ENCODE results near the gene CYTH2. TPM values are rescaled to one million over a fixed set of nuclear protein-coding genes. Genes with fewer than 3 reads are reported as not detected.

The CYTH2 gene
- total and polyA plus RNA-seq, 2 experiments from 2014 or later = 41.1 to 60.4 TPM

DNA sequence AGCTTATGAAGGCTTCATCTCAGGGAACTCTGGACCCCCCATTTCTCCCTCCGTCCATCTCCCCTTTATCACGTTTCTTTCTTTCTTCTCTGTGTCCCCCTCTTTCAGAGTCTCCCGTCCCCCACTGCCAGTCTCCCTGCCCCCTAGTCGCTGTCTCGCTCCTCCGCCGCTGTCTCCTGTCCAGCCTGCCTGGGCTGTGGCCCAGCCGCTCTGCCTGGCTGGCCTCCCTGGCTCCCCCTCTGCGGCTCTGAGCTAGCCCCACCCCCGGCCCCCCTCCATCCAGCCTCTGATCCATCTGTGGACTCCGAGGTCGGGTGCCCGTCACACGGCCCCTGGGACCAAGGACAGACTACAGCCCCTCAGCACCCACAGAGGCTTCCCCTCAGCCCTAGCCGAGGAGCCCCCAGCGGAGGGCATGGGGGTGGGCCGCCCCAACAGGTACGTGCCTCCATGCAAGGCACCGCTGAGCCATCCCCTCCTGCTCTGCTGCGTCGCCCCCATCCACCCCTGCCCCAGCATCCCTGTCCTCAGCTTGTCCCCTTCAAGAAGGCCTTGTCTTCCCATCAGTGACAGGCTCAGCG is 14.9 kb upstream of the CYTH2 start:
- H3K27ac Mint-ChIP-seq = no peak overlapping the region
- Histone ChIP-seq H4K20me1 (replicated peaks; ENCODE audit: insufficient read depth) (peaks cover 6% of the 10 kb centered on the region), H3K79me2 (replicated peaks; ENCODE audit: insufficient read depth) (peaks cover 2% of the 10 kb centered on the region; the same call in 1 of the 2 replicates)

More for the DNA sequence above, 14.9 kb upstream of the CYTH2 start:
- H3K27me3 ChIP-seq (ENCODE audit: insufficient read depth) = no peaks in the 10 kb centered on the region
- H3K36me3 ChIP-seq (ENCODE audit: insufficient read depth) = peaks cover 10% of the 10 kb centered on the region
- Mint-ChIP-seq H3K36me3 (ENCODE audit: low read depth) (peaks cover 72% of the 10 kb centered on the region), H3K4me1 (no peaks in the 10 kb centered on the region; the same call in 2 of the 3 replicates), H3K4me3 (no peak overlapping the region), H3K9me3 (no peaks in the 10 kb centered on the region), H3K27me3 (ENCODE audit: insufficient read depth, low read depth, poor library complexity) (no peaks in the 10 kb centered on the region)
- no peak overlapping the region for H3K4me3 ChIP-seq
- peaks cover 2% of the 10 kb centered on the region; the same call in 1 of the 2 replicates for H3F3A ChIP-seq (replicated peaks; ENCODE audit: low read depth)
- DNase-seq (ENCODE audit: low spot score) (no peak), ATAC-seq (no peak)
- TF ChIP-seq ZNF331 (CRISPR knock-in tag; IDR thresholded peaks at IDR 0.05; ENCODE audit: low read depth) = no peak
- TF ChIP-seq, protein P1, sequence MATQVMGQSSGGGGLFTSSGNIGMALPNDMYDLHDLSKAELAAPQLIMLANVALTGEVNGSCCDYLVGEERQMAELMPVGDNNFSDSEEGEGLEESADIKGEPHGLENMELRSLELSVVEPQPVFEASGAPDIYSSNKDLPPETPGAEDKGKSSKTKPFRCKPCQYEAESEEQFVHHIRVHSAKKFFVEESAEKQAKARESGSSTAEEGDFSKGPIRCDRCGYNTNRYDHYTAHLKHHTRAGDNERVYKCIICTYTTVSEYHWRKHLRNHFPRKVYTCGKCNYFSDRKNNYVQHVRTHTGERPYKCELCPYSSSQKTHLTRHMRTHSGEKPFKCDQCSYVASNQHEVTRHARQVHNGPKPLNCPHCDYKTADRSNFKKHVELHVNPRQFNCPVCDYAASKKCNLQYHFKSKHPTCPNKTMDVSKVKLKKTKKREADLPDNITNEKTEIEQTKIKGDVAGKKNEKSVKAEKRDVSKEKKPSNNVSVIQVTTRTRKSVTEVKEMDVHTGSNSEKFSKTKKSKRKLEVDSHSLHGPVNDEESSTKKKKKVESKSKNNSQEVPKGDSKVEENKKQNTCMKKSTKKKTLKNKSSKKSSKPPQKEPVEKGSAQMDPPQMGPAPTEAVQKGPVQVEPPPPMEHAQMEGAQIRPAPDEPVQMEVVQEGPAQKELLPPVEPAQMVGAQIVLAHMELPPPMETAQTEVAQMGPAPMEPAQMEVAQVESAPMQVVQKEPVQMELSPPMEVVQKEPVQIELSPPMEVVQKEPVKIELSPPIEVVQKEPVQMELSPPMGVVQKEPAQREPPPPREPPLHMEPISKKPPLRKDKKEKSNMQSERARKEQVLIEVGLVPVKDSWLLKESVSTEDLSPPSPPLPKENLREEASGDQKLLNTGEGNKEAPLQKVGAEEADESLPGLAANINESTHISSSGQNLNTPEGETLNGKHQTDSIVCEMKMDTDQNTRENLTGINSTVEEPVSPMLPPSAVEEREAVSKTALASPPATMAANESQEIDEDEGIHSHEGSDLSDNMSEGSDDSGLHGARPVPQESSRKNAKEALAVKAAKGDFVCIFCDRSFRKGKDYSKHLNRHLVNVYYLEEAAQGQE (IDR thresholded peaks at IDR 0.05; ENCODE audit: unreplicated experiment) = no peak
- no peak for TF ChIP-seq ZNF114 (CRISPR knock-in tag; IDR thresholded peaks at IDR 0.05)
- TF ChIP-seq STAT1 (IDR thresholded peaks at IDR 0.05; ENCODE audit: unreplicated experiment) = no peak
- TF ChIP-seq, protein P2, sequence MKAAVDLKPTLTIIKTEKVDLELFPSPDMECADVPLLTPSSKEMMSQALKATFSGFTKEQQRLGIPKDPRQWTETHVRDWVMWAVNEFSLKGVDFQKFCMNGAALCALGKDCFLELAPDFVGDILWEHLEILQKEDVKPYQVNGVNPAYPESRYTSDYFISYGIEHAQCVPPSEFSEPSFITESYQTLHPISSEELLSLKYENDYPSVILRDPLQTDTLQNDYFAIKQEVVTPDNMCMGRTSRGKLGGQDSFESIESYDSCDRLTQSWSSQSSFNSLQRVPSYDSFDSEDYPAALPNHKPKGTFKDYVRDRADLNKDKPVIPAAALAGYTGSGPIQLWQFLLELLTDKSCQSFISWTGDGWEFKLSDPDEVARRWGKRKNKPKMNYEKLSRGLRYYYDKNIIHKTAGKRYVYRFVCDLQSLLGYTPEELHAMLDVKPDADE (IDR thresholded peaks at IDR 0.05) = no peak
- TF ChIP-seq POLR2AphosphoS5 (IDR thresholded peaks at IDR 0.05; ENCODE audit: low read depth) = no peak
- no peak for TF ChIP-seq NANOG (IDR thresholded peaks at IDR 0.05; ENCODE audit: borderline replicate concordance)
- TF ChIP-seq, protein P3, sequence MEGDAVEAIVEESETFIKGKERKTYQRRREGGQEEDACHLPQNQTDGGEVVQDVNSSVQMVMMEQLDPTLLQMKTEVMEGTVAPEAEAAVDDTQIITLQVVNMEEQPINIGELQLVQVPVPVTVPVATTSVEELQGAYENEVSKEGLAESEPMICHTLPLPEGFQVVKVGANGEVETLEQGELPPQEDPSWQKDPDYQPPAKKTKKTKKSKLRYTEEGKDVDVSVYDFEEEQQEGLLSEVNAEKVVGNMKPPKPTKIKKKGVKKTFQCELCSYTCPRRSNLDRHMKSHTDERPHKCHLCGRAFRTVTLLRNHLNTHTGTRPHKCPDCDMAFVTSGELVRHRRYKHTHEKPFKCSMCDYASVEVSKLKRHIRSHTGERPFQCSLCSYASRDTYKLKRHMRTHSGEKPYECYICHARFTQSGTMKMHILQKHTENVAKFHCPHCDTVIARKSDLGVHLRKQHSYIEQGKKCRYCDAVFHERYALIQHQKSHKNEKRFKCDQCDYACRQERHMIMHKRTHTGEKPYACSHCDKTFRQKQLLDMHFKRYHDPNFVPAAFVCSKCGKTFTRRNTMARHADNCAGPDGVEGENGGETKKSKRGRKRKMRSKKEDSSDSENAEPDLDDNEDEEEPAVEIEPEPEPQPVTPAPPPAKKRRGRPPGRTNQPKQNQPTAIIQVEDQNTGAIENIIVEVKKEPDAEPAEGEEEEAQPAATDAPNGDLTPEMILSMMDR (conservative IDR thresholded peaks at IDR 0.05; ENCODE audit: low read depth in 2 of 2) = no peak
- TF ChIP-seq, protein P4, sequence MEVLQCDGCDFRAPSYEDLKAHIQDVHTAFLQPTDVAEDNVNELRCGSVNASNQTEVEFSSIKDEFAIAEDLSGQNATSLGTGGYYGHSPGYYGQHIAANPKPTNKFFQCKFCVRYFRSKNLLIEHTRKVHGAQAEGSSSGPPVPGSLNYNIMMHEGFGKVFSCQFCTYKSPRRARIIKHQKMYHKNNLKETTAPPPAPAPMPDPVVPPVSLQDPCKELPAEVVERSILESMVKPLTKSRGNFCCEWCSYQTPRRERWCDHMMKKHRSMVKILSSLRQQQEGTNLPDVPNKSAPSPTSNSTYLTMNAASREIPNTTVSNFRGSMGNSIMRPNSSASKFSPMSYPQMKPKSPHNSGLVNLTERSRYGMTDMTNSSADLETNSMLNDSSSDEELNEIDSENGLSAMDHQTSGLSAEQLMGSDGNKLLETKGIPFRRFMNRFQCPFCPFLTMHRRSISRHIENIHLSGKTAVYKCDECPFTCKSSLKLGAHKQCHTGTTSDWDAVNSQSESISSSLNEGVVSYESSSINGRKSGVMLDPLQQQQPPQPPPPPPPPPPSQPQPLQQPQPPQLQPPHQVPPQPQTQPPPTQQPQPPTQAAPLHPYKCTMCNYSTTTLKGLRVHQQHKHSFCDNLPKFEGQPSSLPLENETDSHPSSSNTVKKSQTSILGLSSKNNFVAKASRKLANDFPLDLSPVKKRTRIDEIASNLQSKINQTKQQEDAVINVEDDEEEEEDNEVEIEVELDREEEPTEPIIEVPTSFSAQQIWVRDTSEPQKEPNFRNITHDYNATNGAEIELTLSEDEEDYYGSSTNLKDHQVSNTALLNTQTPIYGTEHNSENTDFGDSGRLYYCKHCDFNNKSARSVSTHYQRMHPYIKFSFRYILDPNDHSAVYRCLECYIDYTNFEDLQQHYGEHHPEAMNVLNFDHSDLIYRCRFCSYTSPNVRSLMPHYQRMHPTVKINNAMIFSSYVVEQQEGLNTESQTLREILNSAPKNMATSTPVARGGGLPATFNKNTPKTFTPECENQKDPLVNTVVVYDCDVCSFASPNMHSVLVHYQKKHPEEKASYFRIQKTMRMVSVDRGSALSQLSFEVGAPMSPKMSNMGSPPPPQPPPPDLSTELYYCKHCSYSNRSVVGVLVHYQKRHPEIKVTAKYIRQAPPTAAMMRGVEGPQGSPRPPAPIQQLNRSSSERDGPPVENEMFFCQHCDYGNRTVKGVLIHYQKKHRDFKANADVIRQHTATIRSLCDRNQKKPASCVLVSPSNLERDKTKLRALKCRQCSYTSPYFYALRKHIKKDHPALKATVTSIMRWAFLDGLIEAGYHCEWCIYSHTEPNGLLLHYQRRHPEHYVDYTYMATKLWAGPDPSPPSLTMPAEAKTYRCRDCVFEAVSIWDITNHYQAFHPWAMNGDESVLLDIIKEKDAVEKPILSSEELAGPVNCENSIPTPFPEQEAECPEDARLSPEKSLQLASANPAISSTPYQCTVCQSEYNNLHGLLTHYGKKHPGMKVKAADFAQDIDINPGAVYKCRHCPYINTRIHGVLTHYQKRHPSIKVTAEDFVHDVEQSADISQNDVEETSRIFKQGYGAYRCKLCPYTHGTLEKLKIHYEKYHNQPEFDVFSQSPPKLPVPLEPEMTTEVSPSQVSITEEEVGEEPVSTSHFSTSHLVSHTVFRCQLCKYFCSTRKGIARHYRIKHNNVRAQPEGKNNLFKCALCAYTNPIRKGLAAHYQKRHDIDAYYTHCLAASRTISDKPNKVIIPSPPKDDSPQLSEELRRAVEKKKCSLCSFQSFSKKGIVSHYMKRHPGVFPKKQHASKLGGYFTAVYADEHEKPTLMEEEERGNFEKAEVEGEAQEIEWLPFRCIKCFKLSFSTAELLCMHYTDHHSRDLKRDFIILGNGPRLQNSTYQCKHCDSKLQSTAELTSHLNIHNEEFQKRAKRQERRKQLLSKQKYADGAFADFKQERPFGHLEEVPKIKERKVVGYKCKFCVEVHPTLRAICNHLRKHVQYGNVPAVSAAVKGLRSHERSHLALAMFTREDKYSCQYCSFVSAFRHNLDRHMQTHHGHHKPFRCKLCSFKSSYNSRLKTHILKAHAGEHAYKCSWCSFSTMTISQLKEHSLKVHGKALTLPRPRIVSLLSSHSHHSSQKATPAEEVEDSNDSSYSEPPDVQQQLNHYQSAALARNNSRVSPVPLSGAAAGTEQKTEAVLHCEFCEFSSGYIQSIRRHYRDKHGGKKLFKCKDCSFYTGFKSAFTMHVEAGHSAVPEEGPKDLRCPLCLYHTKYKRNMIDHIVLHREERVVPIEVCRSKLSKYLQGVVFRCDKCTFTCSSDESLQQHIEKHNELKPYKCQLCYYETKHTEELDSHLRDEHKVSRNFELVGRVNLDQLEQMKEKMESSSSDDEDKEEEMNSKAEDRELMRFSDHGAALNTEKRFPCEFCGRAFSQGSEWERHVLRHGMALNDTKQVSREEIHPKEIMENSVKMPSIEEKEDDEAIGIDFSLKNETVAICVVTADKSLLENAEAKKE (CRISPR knock-in tag; IDR thresholded peaks at IDR 0.05) = no peak
- no peak for TF ChIP-seq EZH2 (IDR thresholded peaks at IDR 0.05; ENCODE audit: low read depth, unreplicated experiment)
- TF ChIP-seq CREB1 (CRISPR knock-in tag; IDR thresholded peaks at IDR 0.05; ENCODE audit: low read depth) = no peak
- TF ChIP-seq EZH2phosphoT487 (IDR thresholded peaks at IDR 0.05; ENCODE audit: unreplicated experiment) = no peak
- TF ChIP-seq JUNB (IDR thresholded peaks at IDR 0.05; ENCODE audit: unreplicated experiment) = no peak
- no peak overlapping the region for H3K4me2 ChIP-seq
- no peaks in the 10 kb centered on the region for H3K9me2 ChIP-seq (ENCODE audit: insufficient read depth)
- no peak overlapping the region for H3K27ac ChIP-seq (ENCODE audit: low read depth)
- peaks cover 3% of the 10 kb centered on the region; the same call in 1 of the 2 replicates for H3K4me1 ChIP-seq (ENCODE audit: insufficient read depth)
- no peak overlapping the region for H2AFZ ChIP-seq

Measured in GM23338 (cell line).